DMS 273 treated with DMSO at 0.1 percent for 48 hours (cell line): ENCODE measurements around the gene MPPE1.
"Not testable (repeated sequence)": the region's sequence is repeated elsewhere in the genome, so short reads cannot be mapped to it uniquely, and the experiment has no call there.

Experiments used
- DNase-seq: peaks from one replicate; lab custom pipeline; 2025; lab: John Stamatoyannopoulos, UW

Gene MPPE1

DNA sequence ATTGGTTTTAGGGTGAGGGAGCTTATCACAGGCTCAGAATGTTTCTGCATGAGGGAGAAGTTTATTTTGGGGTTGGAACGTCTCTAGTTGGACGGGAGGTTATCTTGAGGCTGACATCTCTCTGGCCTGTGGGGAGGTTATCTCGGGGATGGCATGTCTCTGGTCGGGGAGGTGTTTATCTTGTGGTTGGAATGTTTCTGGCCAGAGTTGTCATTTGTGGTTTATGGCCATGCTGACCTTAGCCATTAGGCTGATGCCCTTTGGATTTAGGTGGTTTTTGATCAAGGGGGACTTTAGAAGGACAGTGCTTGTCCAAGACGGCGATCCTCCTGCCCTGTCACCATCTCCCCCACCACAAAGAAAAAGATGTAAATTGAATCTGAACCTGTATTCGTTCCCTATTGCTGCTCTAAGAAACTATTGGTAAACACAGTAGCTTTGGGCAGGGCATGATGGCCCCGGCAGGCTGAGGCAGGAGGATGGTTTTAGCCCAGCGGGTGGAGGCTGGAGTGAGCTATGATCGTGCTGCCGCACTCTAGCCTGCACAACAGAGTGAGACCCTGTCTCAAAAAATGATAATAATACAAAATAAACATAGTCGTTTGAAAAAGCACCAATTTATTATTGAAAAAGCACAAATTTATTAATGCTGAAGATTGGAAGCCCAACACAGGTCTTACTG is 17.8 kb upstream of the MPPE1 start:
- DNase-seq = no peak

DNA sequence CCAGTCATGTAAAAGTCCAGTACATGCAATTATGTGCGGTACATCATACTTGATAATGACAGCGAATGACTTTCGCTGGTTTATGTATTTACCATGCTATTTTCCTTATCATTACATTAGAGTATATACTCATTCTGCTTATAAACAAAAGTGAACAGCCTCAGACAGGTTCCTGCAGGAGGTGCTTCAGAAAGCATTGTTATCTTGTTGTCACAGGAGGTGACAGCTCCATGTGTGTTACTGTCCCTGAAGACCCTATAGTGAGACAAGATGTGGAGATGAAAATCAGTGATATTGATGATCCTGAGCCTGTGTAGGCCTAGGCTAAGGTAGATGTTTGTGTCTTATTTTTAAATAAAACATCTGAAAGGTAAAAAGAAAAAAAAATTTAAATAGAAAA is 15.3 kb upstream of the MPPE1 start:
- DNase-seq = no peak

DNA sequence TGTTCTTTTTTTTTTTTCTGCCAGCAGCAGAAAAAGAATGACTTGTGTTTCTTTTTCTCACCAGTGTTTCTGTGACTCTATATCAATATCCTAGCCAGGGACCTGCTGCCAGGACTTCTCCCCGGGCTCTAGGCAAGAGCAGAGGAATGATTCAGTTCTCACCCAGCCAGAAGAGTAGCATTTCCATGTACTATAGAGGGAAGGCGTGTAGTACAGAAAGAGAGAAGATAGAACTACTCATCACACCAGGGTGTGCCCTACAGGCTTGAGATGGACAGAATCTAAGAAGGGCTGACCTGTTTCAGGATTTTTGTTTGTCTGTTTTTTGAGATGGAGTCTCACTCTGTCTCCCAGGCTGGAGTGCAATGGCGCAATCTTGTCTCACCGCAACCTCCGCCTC is 11.4 kb upstream of the MPPE1 start:
- not testable (repeated sequence) for DNase-seq

DNA sequence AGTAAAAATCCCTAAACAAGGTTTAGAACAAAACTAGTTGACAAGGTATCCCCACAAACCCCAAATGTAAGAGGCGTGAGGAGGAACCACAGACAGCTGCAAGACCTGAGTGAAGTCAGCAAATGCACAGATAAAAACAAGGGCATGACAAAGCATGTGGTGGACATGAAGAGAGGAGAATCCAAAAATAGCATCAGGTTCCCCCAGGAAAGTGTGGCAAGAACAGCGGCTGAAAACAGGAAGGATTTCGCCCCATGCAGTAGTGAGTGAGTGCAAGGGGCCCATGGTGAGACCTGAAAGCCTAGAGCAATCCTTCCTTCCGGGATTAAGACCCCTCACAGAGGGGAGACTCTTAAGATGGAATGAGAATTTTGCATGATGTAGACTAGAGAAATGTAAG is 8.8 kb upstream of the MPPE1 start:
- not testable (repeated sequence) for DNase-seq

DNA sequence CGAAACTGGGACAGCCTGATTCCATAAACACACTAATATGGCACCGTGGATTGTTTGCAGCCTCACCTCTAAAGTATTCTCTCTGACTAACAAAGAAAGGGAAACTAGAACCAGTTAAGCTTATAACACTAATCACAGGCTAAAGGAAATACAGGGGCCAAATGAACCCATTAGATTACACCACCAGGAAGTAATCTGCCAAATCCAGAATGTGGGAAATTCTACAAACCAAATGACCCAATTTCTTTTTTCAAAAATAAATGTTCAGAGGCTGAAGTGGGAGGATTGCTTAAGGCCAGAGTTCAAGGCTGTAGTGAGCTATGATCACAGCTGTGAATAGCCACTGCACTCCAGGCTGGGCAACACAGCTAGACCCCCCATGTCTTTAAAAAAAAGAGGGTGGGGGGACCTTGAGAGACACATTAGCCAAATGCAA is 1.5 kb upstream of the MPPE1 start:
- no peak for DNase-seq

DNA sequence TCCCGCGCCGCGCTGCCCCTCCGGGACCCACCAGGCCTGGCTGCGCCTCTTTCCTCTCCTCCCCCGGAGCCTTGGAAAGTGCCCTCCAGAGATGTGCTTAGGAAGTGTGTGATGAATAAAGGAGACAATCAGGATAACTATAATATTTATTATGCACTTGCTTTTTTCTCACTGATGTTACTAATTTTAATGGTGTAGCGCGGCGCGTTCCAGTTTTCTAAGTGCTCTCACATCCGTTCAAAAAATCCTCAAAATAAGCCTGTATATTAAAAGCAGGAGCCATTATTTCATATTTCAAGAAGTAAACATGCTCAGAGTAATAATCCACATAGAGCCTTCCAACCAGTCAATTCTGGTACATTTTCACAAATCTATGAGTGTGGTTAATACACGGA is 941 bp upstream of the MPPE1 start:
- DNase-seq = no peak

DNA sequence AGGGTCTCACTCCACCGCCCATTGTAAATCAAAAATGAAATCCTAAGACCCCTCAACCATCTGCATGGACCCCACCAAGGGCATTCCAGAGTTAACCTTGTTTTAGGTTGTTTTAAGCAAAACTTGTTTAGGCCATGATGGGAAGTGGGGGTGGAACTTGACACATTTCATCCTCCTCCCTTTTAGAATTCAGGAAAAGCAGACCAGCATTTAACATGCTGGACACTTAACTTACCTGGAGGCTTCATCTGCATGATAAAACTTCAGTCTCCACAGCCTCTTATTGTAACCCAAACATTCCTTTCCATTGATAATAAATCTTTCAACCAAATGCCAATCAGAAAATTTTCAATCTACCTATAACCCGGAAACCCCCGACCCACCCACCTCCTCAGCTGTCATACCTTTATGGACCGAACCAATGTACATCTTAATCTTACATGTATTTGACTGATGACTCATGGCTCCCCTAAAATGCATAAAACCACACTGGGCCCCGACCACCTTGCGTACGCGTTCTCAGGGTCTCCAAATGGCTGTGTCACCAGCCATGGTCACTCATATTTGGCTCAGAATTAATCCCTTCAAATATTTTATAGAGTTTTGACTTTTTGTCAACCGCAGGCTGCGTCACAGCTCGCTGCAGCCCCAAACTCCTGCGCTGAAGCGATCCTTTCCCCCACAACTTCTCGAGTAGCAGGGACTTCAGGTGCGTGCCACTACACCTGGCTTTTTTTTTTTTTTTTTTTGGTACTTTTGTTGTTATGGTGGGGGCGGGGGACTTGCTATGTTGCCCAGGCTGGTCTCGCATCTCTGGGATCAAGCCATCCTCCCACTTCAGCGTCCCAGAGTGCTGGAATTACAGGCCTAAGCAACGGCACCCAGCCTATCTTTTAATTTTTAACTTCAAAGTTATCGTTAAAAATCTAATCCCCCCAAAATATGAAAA is 917 bp downstream of the MPPE1 start:
- DNase-seq = no peak

DNA sequence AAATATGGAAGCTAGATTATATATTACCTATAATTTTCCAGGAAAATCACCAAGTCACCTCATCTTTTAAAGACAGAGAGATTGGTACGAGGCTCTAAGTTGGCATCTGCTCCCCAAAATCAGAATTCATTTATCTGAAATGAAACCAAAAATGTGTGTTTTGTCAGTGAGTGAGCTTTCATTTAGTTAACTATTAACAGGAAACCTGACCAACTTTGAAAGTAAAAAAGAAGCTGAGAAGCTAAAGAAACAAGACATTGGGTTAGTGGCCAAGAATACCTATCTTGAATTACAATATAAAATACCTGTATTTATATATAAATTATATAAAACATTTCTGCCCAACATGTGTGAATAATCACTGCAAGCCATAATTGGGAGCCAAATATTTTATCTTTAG is 1.9 kb downstream of the MPPE1 start:
- no peak for DNase-seq

DNA sequence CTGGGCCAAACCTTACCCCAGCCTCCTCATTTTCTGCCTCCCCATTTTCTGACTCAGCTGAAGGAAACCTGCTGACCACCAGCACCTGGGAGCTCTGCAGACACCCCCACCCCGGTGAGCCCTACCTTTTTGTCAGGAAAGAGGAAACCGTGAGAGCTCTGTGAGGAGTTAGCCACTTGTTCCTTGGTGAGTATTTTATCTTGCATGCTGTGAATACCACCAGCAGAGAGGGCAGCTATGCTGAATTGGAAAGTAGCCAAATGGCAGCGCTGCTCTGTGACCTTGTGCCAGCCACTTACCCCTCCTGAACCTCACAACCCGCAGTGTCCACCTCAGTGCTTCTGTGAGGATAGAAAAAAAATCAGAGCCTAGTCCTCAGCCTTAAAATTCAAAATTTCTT is 2.5 kb downstream of the MPPE1 start:
- no peak for DNase-seq

DNA sequence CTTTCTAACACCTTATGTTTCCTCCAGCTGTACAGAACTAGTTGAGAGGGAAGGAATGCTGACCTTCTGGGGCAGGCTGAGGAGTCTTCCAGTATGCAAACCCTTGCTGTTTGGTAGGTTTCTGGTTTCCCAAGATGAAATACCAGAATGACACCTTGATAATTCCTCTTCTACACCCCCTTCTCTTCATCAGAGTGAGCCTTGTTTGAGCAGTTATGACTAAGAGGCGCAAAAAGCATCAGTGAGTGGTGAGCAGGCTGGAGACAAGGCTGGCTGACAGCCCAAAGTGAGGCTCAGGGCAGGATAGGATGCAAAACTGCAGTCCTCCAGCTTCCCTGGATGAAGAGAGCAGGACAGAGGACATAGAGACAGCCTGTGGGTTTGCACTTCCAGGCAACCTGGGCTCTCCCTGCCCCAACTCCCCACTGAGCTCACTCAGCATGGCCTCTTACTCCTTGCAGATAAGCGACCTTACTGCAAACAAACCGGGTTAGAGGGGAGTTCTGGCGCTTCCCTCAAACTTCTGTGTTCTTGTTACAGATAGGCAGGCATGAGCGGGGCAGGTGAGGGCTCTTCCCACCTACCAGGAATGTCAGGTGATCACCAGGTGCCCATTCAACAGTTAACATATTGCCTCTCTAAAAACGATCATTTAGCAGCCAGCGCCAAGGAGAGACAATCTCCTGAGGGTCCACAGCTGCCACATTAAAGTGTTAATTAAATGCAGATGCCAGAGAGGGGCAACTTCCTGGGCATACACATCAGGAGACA is 5.4 kb downstream of the MPPE1 start:
- no peak for DNase-seq

DNA sequence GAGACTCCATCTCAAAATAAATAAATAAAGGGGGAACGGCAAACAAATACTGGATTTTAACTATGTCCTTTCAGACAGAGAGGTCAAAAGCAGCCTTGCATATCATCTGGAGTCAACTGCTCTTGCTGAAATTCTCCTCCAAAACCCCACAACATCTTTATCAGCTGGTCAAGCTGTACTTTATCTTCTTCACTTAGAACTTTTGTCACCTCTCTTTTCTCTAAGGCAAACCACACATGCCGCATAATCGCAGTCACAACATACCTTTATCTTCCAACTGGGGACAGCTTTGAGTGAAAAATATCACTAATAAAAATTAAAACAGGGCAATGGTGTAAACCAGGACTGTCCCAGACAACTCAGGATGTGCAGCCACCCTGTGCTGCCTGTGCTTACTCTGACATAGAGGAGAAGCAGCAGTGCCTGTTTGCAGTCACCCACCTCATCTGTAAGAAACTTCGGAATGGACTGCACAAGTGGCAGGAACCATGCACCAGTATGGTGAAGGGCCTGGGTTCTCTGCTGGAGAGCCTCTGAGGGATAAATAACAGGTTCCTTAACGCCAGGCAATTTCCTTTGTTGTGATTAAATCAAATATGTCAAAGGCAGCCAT is 6.2 kb downstream of the MPPE1 start:
- DNase-seq = no peak

DNA sequence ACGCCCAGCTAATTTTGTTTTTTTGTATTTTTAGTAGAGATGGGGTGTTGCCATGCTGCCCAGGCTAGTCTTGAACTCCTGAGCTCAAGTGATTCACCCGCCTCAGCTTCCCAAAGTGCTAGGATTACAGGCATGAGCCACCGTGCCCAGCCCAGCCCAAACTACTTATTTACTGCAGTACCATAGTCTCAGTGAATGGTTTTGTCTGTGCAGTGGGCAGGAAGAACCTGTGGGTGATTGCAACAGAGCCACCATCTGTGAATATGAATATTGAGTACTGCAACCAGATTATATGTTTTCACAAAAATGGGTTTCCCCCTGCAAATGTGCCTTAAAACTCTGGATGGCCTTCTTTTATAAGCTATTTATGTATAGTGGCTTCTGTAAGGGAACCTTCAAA is 9.1 kb downstream of the MPPE1 start:
- no peak for DNase-seq

DNA sequence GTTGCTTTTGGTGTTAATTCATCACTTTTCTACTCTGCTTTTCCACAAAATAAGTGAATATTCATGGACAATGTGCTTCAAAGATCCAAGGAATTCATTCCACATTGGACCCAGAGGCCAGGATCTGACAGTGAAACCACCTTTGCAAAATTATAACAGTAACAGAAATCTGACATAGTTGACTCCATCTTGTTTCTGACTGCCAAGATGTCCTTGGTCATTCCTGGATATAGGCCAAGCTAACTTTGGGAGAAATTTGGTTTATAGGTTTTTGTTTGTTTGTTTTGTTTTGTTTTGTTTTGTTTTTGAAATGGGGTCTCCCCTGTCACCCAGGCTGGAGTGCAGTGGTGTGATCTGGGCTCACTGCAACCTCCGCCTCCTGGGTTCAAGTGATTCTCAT is 10.3 kb downstream of the MPPE1 start:
- DNase-seq = no peak

DNA sequence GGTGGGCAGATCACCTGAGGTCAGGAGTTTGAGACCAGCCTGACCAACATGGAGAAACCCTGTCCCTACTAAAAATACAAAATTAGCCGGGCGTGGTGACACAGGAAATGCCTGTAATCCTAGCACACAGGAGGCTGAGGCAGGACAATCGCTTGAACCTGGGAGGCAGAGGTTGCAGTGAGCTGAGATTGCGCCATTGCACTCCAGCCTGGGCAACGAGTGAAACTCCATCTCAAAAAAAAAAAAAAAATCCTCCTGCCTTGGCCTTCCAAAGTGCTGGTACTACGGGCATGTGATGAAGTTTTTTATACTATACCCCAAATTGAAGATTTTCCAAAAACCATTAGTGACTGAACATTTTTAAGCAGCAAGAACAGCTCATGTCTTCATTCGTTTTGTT is 15.7 kb downstream of the MPPE1 start:
- not testable (repeated sequence) for DNase-seq

DNA sequence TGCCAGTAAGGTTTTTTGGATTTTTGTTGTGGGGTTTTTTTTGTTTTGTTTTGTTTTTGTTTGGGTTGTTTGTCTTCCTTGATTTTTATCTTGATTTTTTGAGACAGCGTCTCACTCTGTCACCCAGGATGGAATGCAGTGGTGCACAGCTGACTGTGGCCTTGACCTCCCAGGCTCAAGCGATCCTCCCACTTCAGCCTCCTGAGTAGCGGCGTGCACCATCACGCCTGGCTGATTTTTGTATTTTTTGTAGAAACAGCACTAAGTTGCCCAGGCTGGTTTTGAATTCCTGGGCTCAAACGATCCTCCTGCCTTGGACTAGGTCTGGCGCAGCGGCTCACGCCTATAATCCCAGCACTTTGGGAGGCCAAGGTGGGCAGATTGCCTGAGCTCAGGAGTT is 16.4 kb downstream of the MPPE1 start:
- DNase-seq = no peak

DNA sequence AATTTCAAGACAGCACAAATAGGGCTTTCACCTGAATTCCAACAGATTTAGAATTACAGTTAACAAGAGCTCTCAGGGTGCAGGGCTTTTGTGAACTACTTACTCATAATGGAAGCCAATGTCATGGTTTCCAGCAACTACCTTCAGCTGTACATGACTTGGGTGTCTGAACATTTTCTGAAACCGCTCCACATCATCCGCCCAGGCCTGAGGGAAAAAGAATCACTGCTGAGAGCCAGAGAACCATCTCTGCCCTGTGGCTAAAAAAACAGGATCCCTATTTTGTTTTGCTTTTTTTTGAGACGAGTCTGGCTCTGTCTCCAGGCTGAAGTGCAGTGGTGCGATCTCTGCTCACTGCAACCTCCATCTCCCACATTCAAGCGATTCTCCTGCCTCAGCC is 18.8 kb downstream of the MPPE1 start:
- DNase-seq = no peak

DNA sequence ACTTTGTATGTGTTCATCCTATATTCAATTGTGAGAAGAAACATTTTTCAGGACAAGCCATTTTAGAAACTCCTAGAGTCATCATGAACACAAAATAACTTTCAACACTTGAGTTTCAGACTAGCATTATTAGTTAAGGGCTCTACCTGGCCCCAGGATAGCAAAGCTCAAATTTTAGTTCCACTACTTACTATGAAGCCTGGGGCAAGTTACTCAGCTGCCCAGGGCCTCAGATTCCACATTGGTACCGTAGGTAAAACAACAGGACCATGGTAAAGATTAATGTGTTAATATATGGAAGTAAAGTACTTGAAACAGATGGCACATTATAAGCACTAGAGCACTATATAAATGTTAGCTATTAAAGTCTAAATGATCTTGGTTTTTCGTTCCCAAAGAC is 19.4 kb downstream of the MPPE1 start:
- DNase-seq = no peak

DNA sequence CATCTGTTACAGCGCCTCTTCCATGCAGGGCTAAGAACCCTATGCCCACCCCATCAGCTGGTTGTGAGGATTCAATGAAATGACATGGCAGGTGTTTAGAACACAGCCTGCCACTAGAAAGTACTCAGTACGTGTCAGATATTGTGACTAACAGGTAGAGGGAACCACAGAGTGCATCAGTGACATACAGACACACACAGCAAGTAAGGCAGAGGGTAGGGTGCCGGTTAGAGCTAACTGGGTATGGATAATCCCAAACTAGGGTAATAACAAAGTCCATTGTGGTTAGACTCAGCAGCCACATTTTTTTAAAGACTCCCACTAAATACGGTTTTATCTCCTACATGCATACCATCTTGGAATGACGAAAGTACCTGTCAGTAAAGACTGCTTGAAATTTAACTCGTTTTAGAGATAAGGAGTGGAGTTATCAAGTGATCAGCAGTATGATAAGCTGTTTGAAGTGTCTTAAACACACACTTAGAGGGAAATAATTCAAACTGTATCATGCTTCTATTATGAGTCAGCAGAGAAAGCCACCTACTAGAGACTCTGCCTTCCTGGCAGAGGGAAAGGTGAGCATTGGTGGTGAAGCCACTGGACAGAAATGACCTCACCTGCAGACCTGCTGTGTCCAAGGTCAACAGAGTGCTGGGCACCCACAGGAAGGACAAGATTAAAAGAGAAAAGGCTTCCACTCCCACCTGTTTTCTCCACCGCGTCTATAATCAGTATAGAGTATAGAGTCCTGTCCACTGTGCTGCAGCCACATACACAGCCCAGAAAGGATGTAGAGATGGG is 20.6 kb downstream of the MPPE1 start:
- no peak for DNase-seq

DNA sequence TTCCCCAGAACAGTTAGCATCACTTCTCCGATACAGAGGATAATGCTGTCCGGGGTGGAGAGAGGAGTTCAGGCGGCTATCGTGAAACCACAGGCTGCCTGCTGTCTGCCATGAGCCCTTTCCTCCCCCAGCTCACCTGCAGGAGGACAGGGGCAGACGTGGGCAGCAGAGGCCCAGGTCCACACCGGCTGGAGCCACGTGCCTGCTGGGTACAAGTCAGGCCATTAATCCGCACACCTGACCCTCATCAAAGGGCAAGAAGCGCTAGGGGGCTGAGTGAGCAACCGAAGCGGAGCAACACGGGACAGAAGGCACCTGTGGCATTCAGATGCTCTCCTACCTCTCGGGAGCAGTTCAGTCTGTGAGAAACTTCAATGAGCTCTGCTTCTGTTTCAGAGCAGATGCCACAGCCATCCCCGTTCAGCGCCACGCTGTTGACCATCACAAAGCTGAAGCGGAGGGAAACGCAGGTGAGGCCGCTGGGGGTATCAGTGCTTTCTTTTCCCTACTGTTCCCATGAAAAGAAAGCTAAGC is 21.5 kb downstream of the MPPE1 start:
- no peak for DNase-seq

DNA sequence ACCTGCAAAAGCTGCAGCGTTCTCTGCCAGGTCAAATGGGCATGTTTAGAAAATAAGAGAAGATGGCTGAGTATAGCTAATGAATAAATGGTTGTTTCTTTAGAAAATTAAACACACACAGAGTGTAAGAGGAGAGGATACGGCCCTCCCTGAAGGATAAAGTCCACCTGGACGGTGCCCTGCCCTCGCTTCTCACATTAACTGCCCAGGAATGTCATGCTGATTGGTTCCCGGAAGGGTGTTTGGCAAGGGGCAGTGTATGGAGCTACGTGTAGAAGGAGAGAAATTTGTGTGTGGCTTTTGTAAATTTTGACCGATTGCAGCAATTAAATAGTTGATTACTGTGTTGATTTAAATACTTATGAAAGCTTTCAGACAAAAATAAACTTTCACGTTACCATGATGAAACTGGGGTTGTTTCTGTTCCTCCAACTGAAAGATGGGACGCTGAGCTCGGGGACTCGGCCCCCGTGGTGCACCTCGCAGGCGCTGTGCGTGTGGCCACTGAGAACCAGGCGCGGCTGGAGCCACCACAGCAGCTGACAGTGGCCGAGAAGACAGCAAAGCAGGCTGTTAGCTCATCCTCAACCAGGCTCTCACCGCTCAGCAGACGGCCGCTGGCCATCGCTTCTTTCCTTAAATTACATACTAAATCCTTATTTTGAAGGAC is 22.7 kb downstream of the MPPE1 start:
- DNase-seq = no peak
